ENCODE measurements around the gene ERBB2.
"Not testable (repeated sequence)": the region's sequence is repeated elsewhere in the genome, so short reads cannot be mapped to it uniquely, and the experiment has no call there.

The ERBB2 gene

GRCh38 chr17:39747745-39748144, 47.9 kb downstream of the ERBB2 start:
- Histone ChIP-seq H3K9ac (ENCODE audit: low read depth, low read length, poor library complexity) (no peak overlapping the region), H2AK5ac (ENCODE audit: low read depth, low read length) (no peak overlapping the region), H2BK5ac (ENCODE audit: low read length) (no peak overlapping the region), H2BK15ac (ENCODE audit: low read length) (no peak overlapping the region), H3K23ac (ENCODE audit: low read depth, low read length, poor library complexity) (peak overlapping the region; percentile 31), H3K27me3 (ENCODE audit: control insufficient read depth in 3 of 3, insufficient read depth in 3 of 3, low read depth in 1 of 3, low read length in 3 of 3) (peaks cover 0 to 52% (median 0%) of the 10 kb centered on the region in 3 experiments), H3K36me3 (replicated peaks in 1 of 2; ENCODE audit: control insufficient read depth in 2 of 2, insufficient read depth in 2 of 2, low read length in 2 of 2) (no peaks in the 10 kb centered on the region), H4K8ac (ENCODE audit: low read depth, low read length) (no peak overlapping the region), H3K79me1 (ENCODE audit: low read depth, low read length) (peaks cover 3% of the 10 kb centered on the region), H3K14ac (ENCODE audit: low read length) (no peak overlapping the region), H3K18ac (ENCODE audit: low read length) (peak overlapping the region; percentile 64), H3K4ac (ENCODE audit: low read length) (no peak overlapping the region), H2BK12ac (ENCODE audit: low read length) (no peak overlapping the region), H4K91ac (ENCODE audit: low read depth, low read length, poor library complexity) (no peak overlapping the region), H3K4me1 (ENCODE audit: control insufficient read depth in 2 of 2, insufficient read depth in 1 of 2, low read depth in 1 of 2, low read length in 2 of 2) (peaks cover 0 to 2% of the 10 kb centered on the region in 2 donors), H2AFZ (ENCODE audit: low read length) (no peak overlapping the region), H3K4me3 (ENCODE audit: low read length in 2 of 2) (no peak overlapping the region), H3K4me2 (ENCODE audit: insufficient read depth, low read length, poor library complexity, severe bottlenecking) (peak overlapping the region; percentile 18), H3K27ac (replicated peaks; ENCODE audit: low read length) (no peak overlapping the region), H3K9me3 (replicated peaks in 1 of 2; ENCODE audit: control insufficient read depth in 2 of 2, insufficient read depth in 1 of 2, low read depth in 1 of 2, low read length in 2 of 2) (no peaks in the 10 kb centered on the region), H2BK120ac (ENCODE audit: low read depth, low read length) (no peak overlapping the region)
- WGBS, 2 donors (ENCODE audit: extremely low coverage in 2 of 2, insufficient read length in 2 of 2, insufficient replicate concordance in 1 of 2) = no CpG with 5 or more reads among the region's 4 CpGs
- no peak for DNase-seq (ENCODE audit: low spot score)

DNA sequence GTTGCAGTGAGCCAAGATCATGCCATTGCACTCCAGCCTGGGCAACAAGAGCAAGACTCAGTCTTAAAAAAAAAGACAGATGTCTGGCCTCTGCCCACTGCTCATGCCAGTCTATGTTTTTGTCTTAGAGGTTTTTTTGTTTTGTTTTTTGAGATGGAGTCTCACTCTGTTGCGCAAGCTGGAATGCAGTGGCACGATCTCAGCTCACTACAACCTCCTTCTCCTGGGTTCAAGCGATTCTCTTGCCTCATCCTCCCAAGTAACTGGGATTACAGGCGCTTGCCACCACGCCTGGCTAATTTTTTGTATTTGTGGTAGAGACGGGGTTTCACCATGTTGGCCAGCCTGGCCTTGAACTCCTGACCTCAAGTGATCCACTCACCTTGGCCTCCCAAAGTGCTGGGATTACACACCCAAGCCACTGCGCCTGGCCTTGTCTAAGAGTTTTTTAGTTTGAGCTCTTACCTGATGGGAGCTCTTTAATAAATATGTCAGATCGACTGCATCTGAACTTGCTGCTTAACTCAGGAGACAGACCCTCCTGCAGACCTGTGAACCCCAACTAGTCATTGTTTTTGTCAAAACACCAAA, 48.7 kb downstream of the ERBB2 start:
- not testable (repeated sequence) for H3K27ac ChIP-seq (replicated peaks; ENCODE audit: low read length); DNase-seq (ENCODE audit: low spot score); H2BK15ac ChIP-seq (ENCODE audit: low read length); H4K91ac ChIP-seq (ENCODE audit: low read depth, low read length, poor library complexity); H3K4me2 ChIP-seq (ENCODE audit: insufficient read depth, low read length, poor library complexity, severe bottlenecking); H3K9ac ChIP-seq (ENCODE audit: low read depth, low read length, poor library complexity); H3K18ac ChIP-seq (ENCODE audit: low read length); H4K8ac ChIP-seq (ENCODE audit: low read depth, low read length); H3K36me3 ChIP-seq (replicated peaks in 1 of 2; ENCODE audit: control insufficient read depth in 2 of 2, insufficient read depth in 2 of 2, low read length in 2 of 2); H3K14ac ChIP-seq (ENCODE audit: low read length); H2AFZ ChIP-seq (ENCODE audit: low read length); H3K4ac ChIP-seq (ENCODE audit: low read length); H3K4me1 ChIP-seq (ENCODE audit: control insufficient read depth in 2 of 2, insufficient read depth in 1 of 2, low read depth in 1 of 2, low read length in 2 of 2); H2AK5ac ChIP-seq (ENCODE audit: low read depth, low read length); H2BK12ac ChIP-seq (ENCODE audit: low read length); H3K4me3 ChIP-seq (ENCODE audit: low read length in 2 of 2); H3K23ac ChIP-seq (ENCODE audit: low read depth, low read length, poor library complexity); H2BK5ac ChIP-seq (ENCODE audit: low read length); H3K9me3 ChIP-seq (replicated peaks in 1 of 2; ENCODE audit: control insufficient read depth in 2 of 2, insufficient read depth in 1 of 2, low read depth in 1 of 2, low read length in 2 of 2); H2BK120ac ChIP-seq (ENCODE audit: low read depth, low read length); H3K79me1 ChIP-seq (ENCODE audit: low read depth, low read length)
- WGBS, 2 donors (ENCODE audit: extremely low coverage in 2 of 2, insufficient read length in 2 of 2, insufficient replicate concordance in 1 of 2) = no CpG with 5 or more reads among the region's 8 CpGs
- peaks cover 0 to 52% (median 6%) of the 10 kb centered on the region in 3 experiments for H3K27me3 ChIP-seq (ENCODE audit: control insufficient read depth in 3 of 3, insufficient read depth in 3 of 3, low read depth in 1 of 3, low read length in 3 of 3)

- Histone ChIP-seq H2BK12ac (ENCODE audit: low read length) (no peak overlapping the region), H3K18ac (ENCODE audit: low read length) (peak overlapping the region; percentile 84), H4K91ac (ENCODE audit: low read depth, low read length, poor library complexity) (no peak overlapping the region), H2BK5ac (ENCODE audit: low read length) (no peak overlapping the region), H3K27ac (replicated peaks; ENCODE audit: low read length) (no peak overlapping the region), H2AK5ac (ENCODE audit: low read depth, low read length) (no peak overlapping the region), H3K14ac (ENCODE audit: low read length) (peak overlapping the region; percentile 67), H3K4me3 (ENCODE audit: low read length in 2 of 2) (no peak overlapping the region), H3K9ac (ENCODE audit: low read depth, low read length, poor library complexity) (peak overlapping the region; percentile 64), H2BK120ac (ENCODE audit: low read depth, low read length) (no peak overlapping the region), H2AFZ (ENCODE audit: low read length) (no peak overlapping the region), H2BK15ac (ENCODE audit: low read length) (peak overlapping the region; percentile 16), H3K4ac (ENCODE audit: low read length) (no peak overlapping the region), H3K27me3 (ENCODE audit: control insufficient read depth in 3 of 3, insufficient read depth in 3 of 3, low read depth in 1 of 3, low read length in 3 of 3) (peaks cover 0 to 40% (median 13%) of the 10 kb centered on the region in 3 experiments), H3K9me3 (replicated peaks in 1 of 2; ENCODE audit: control insufficient read depth in 2 of 2, insufficient read depth in 1 of 2, low read depth in 1 of 2, low read length in 2 of 2) (peaks cover 2% of the 10 kb centered on the region in 2 donors), H3K79me1 (ENCODE audit: low read depth, low read length) (peaks cover 3% of the 10 kb centered on the region), H3K36me3 (replicated peaks in 1 of 2; ENCODE audit: control insufficient read depth in 2 of 2, insufficient read depth in 2 of 2, low read length in 2 of 2) (no peaks in the 10 kb centered on the region), H3K4me2 (ENCODE audit: insufficient read depth, low read length, poor library complexity, severe bottlenecking) (no peak overlapping the region), H4K8ac (ENCODE audit: low read depth, low read length) (no peak overlapping the region), H3K4me1 (ENCODE audit: control insufficient read depth in 2 of 2, insufficient read depth in 1 of 2, low read depth in 1 of 2, low read length in 2 of 2) (peaks cover 1 to 4% of the 10 kb centered on the region in 2 donors), H3K23ac (ENCODE audit: low read depth, low read length, poor library complexity) (no peak overlapping the region)
- DNase-seq (ENCODE audit: low spot score) = no peak
- WGBS, 2 donors (ENCODE audit: extremely low coverage in 2 of 2, insufficient read length in 2 of 2, insufficient replicate concordance in 1 of 2) = no CpG with 5 or more reads among the region's 9 CpGs
Measured at GRCh38 chr17:39750131-39751015, 50.5 kb downstream of the ERBB2 start.

DNA sequence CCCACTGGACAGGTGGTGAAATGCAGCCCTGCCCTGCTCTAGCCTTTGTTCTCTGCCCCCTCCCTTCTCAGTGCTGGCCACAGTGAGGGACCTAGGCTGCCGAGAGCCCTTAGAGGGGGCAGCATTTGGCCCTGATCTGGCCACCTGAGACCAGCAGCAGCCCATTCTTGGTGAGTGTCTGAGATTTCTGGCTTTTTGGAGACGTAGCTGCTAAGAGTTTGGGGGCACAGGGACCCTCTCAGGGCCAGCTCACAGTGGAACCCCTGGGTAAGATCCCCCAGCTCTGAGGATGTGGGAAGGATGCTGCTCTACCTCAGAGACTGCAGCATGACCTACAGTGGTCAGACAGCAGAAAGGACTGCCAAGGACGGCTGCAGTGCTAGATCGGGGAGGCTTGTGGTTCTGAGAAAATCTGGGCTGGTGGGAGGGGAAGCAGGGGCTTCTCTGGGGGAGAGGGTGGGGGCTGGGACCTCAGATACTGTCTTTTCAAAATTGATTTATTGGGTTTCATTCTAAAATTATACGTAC, 51.2 kb downstream of the ERBB2 start:
- peak overlapping the region; percentile 45 for H2BK15ac ChIP-seq (ENCODE audit: low read length)
- no peak overlapping the region for H3K4me3 ChIP-seq (ENCODE audit: low read length in 2 of 2)
- H4K91ac ChIP-seq (ENCODE audit: low read depth, low read length, poor library complexity) = no peak overlapping the region
- no CpG with 5 or more reads among the region's 5 CpGs for WGBS, 2 donors (ENCODE audit: extremely low coverage in 2 of 2, insufficient read length in 2 of 2, insufficient replicate concordance in 1 of 2)
- no peak overlapping the region for H2BK5ac ChIP-seq (ENCODE audit: low read length)
- H3K14ac ChIP-seq (ENCODE audit: low read length) = peak overlapping the region; percentile 67
- H3K79me1 ChIP-seq (ENCODE audit: low read depth, low read length) = peaks cover 3% of the 10 kb centered on the region
- H3K4me1 ChIP-seq (ENCODE audit: control insufficient read depth in 2 of 2, insufficient read depth in 1 of 2, low read depth in 1 of 2, low read length in 2 of 2) = peaks cover 2 to 6% of the 10 kb centered on the region in 2 donors
- H3K9ac ChIP-seq (ENCODE audit: low read depth, low read length, poor library complexity) = peak overlapping the region; percentile 38
- no peak overlapping the region for H2BK12ac ChIP-seq (ENCODE audit: low read length)
- no peak overlapping the region for H2AFZ ChIP-seq (ENCODE audit: low read length)
- H3K4ac ChIP-seq (ENCODE audit: low read length) = no peak overlapping the region
- H3K36me3 ChIP-seq (replicated peaks in 1 of 2; ENCODE audit: control insufficient read depth in 2 of 2, insufficient read depth in 2 of 2, low read length in 2 of 2) = no peaks in the 10 kb centered on the region
- no peak overlapping the region for H3K27ac ChIP-seq (replicated peaks; ENCODE audit: low read length)
- no peak overlapping the region for H3K23ac ChIP-seq (ENCODE audit: low read depth, low read length, poor library complexity)
- H3K9me3 ChIP-seq (replicated peaks in 1 of 2; ENCODE audit: control insufficient read depth in 2 of 2, insufficient read depth in 1 of 2, low read depth in 1 of 2, low read length in 2 of 2) = peaks cover 2% of the 10 kb centered on the region in 2 donors
- H3K27me3 ChIP-seq (ENCODE audit: control insufficient read depth in 3 of 3, insufficient read depth in 3 of 3, low read depth in 1 of 3, low read length in 3 of 3) = peaks cover 0 to 41% (median 19%) of the 10 kb centered on the region in 3 experiments
- no peak overlapping the region for H2BK120ac ChIP-seq (ENCODE audit: low read depth, low read length)
- H3K4me2 ChIP-seq (ENCODE audit: insufficient read depth, low read length, poor library complexity, severe bottlenecking) = no peak overlapping the region
- DNase-seq (ENCODE audit: low spot score) = no peak
- H3K18ac ChIP-seq (ENCODE audit: low read length) = peak overlapping the region; percentile 84
- no peak overlapping the region for H4K8ac ChIP-seq (ENCODE audit: low read depth, low read length)
- H2AK5ac ChIP-seq (ENCODE audit: low read depth, low read length) = no peak overlapping the region

Data from neuronal stem cell (in vitro differentiated cells).